Stimulated activated CD4-positive, alpha-beta T cell treated with anti-CD3 and anti-CD28 coated beads, TNF-alpha, amount 100 ng/mL, for 48 hours (primary cell): ENCODE measurements around the gene MSRB3.

Experiments used
- DNase-seq, 3 donors: peaks; one replicate each; pipeline ENCODE4 v3.0.0-alpha.2; 2020; ENCODE audit warnings: low read depth in 3 of 3

Gene MSRB3

GRCh38 chr12:65325183-65325582 is 46.7 kb downstream of the MSRB3 start:
- no peak for DNase-seq

GRCh38 chr12:65326616-65327015 is 48.1 kb downstream of the MSRB3 start:
- no peak for DNase-seq

- DNase-seq: no peak
Measured at GRCh38 chr12:65327207-65328076, 49.0 kb downstream of the MSRB3 start.

- DNase-seq: no peak
Measured at GRCh38 chr12:65329721-65330120, 51.2 kb downstream of the MSRB3 start.

GRCh38 chr12:65330331-65330730 is 51.8 kb downstream of the MSRB3 start:
- no peak for DNase-seq

- DNase-seq: no peak
Measured at GRCh38 chr12:65331456-65331855, 53.0 kb downstream of the MSRB3 start.

GRCh38 chr12:65333649-65334048 is 55.2 kb downstream of the MSRB3 start:
- no peak for DNase-seq

GRCh38 chr12:65334521-65334920 is 56.0 kb downstream of the MSRB3 start:
- no peak for DNase-seq

GRCh38 chr12:65335021-65335714 is 56.7 kb downstream of the MSRB3 start:
- DNase-seq: no peak

GRCh38 chr12:65335981-65336380 is 57.5 kb downstream of the MSRB3 start:
- DNase-seq: no peak

- no peak for DNase-seq
Measured at GRCh38 chr12:65339161-65339560, 60.7 kb downstream of the MSRB3 start.

- no peak for DNase-seq
Measured at GRCh38 chr12:65343230-65343629, 64.7 kb downstream of the MSRB3 start.

GRCh38 chr12:65343801-65344200 is 65.3 kb downstream of the MSRB3 start:
- no peak for DNase-seq

GRCh38 chr12:65355461-65355860 is 77.0 kb downstream of the MSRB3 start:
- no peak for DNase-seq

GRCh38 chr12:65362234-65363031 is 84.0 kb downstream of the MSRB3 start:
- DNase-seq: no peak

- DNase-seq: no peak
Measured at GRCh38 chr12:65364046-65364445, 85.6 kb downstream of the MSRB3 start.

GRCh38 chr12:65367396-65367795 is 88.9 kb downstream of the MSRB3 start:
- DNase-seq: no peak

- no peak for DNase-seq
Measured at GRCh38 chr12:65368055-65368454, 89.6 kb downstream of the MSRB3 start.

GRCh38 chr12:65372574-65372973 is 94.1 kb downstream of the MSRB3 start:
- no peak for DNase-seq

GRCh38 chr12:65384240-65384639 is 105.8 kb downstream of the MSRB3 start:
- DNase-seq: no peak

- DNase-seq: no peak
Measured at GRCh38 chr12:65387396-65387795, 108.9 kb downstream of the MSRB3 start.

GRCh38 chr12:65389436-65389835 is 111.0 kb downstream of the MSRB3 start:
- no peak for DNase-seq
